Measurements from ENCODE around the gene ATP8A2. TPM values are rescaled to one million over a fixed set of nuclear protein-coding genes. Genes with fewer than 3 reads are reported as not detected.
"Not testable (repeated sequence)": the region's sequence is repeated elsewhere in the genome, so short reads cannot be mapped to it uniquely, and the experiment has no call there.

Gene ATP8A2
- total RNA-seq, 2 experiments from 2014 or later, result 0.28 to 0.32 TPM

- DNase-seq (no peak), ATAC-seq (no peak)
- CTCF ChIA-PET, result interaction anchor here (1.1 kb wide), 1 partner anchor 19 kb away, joined by 3 read pairs; no protein-coding TSS in a partner anchor
- H3K4me1 Mint-ChIP-seq, result peaks cover 15% of the 10 kb centered on the region
- no peak overlapping the region for H3K27ac Mint-ChIP-seq
- H3K4me3 Mint-ChIP-seq, result no peak overlapping the region
- peaks cover 2% of the 10 kb centered on the region for H3K9me3 Mint-ChIP-seq (ENCODE audit: low read depth)
- peaks cover 2% of the 10 kb centered on the region for H3K36me3 Mint-ChIP-seq
- peaks cover 19% of the 10 kb centered on the region for H3K27me3 Mint-ChIP-seq
Measured at GRCh38 chr13:25803641-25804040, 431.9 kb downstream of the ATP8A2 start.

- Mint-ChIP-seq H3K9me3 (ENCODE audit: low read depth) (peaks cover 5% of the 10 kb centered on the region), H3K36me3 (peaks cover 2% of the 10 kb centered on the region), H3K27ac (peak overlapping the region; percentile 56), H3K4me3 (no peak overlapping the region), H3K27me3 (peaks cover 12% of the 10 kb centered on the region), H3K4me1 (peaks cover 15% of the 10 kb centered on the region)
- ATAC-seq, result peak; percentile 51
- CTCF ChIA-PET, result no interaction called here
- DNase-seq, result no peak
Measured at GRCh38 chr13:25806264-25806974, 434.6 kb downstream of the ATP8A2 start.

GRCh38 chr13:25807562-25807961 is 435.8 kb downstream of the ATP8A2 start:
- Mint-ChIP-seq H3K36me3 (peaks cover 2% of the 10 kb centered on the region), H3K9me3 (ENCODE audit: low read depth) (peaks cover 6% of the 10 kb centered on the region), H3K27me3 (peaks cover 10% of the 10 kb centered on the region), H3K4me1 (peaks cover 15% of the 10 kb centered on the region), H3K4me3 (no peak overlapping the region), H3K27ac (no peak overlapping the region)
- CTCF ChIA-PET, result no interaction called here
- DNase-seq (no peak), ATAC-seq (no peak)

- ATAC-seq (no peak), DNase-seq (no peak)
- Mint-ChIP-seq H3K4me3 (no peak overlapping the region), H3K4me1 (peaks cover 6% of the 10 kb centered on the region), H3K27ac (no peak overlapping the region), H3K27me3 (peaks cover 2% of the 10 kb centered on the region), H3K9me3 (ENCODE audit: low read depth) (peaks cover 8% of the 10 kb centered on the region), H3K36me3 (peaks cover 2% of the 10 kb centered on the region)
- CTCF ChIA-PET, result interaction anchor here (0.6 kb wide), 1 partner anchor 14 kb away, joined by 3 read pairs; no protein-coding TSS in a partner anchor
Measured at GRCh38 chr13:25811506-25811905, 439.7 kb downstream of the ATP8A2 start.

- ATAC-seq (no peak), DNase-seq (no peak)
- Mint-ChIP-seq H3K9me3 (ENCODE audit: low read depth) (peaks cover 5% of the 10 kb centered on the region), H3K4me3 (no peak overlapping the region), H3K36me3 (no peaks in the 10 kb centered on the region), H3K27ac (no peak overlapping the region), H3K4me1 (no peaks in the 10 kb centered on the region), H3K27me3 (peaks cover 2% of the 10 kb centered on the region)
- CTCF ChIA-PET, result no interaction called here
Measured at GRCh38 chr13:25816239-25816638, 444.5 kb downstream of the ATP8A2 start.

GRCh38 chr13:25819856-25820530 is 448.2 kb downstream of the ATP8A2 start:
- Mint-ChIP-seq H3K4me1 (no peaks in the 10 kb centered on the region), H3K4me3 (no peak overlapping the region), H3K9me3 (ENCODE audit: low read depth) (no peaks in the 10 kb centered on the region), H3K27ac (no peak overlapping the region), H3K36me3 (no peaks in the 10 kb centered on the region), H3K27me3 (peaks cover 4% of the 10 kb centered on the region)
- CTCF ChIA-PET, result interaction anchor here (1.2 kb wide), 1 partner anchor 55 kb away, joined by 3 read pairs; no protein-coding TSS in a partner anchor
- DNase-seq (no peak), ATAC-seq (no peak)

GRCh38 chr13:25821776-25822175 is 450.0 kb downstream of the ATP8A2 start:
- ATAC-seq, result no peak

GRCh38 chr13:25827221-25827620 is 455.4 kb downstream of the ATP8A2 start:
- not testable (repeated sequence) for ATAC-seq; H3K27me3 Mint-ChIP-seq; H3K4me1 Mint-ChIP-seq; H3K27ac Mint-ChIP-seq; H3K9me3 Mint-ChIP-seq (ENCODE audit: low read depth); H3K4me3 Mint-ChIP-seq; H3K36me3 Mint-ChIP-seq; DNase-seq
- CTCF ChIA-PET, result interaction anchor here (1.0 kb wide), 1 partner anchor 235 kb away, joined by 3 read pairs; no protein-coding TSS in a partner anchor

More at GRCh38 chr13:25821776-25822175, 450.0 kb downstream of the ATP8A2 start:
- Mint-ChIP-seq H3K9me3 (ENCODE audit: low read depth) (no peaks in the 10 kb centered on the region), H3K36me3 (no peaks in the 10 kb centered on the region), H3K4me3 (no peak overlapping the region), H3K27me3 (peaks cover 6% of the 10 kb centered on the region), H3K27ac (no peak overlapping the region), H3K4me1 (no peaks in the 10 kb centered on the region)
- no peak for DNase-seq
- CTCF ChIA-PET, result interaction anchor here (1.1 kb wide), 1 partner anchor 18 kb away, joined by 3 read pairs; no protein-coding TSS in a partner anchor

- ATAC-seq (no peak), DNase-seq (no peak)
- Mint-ChIP-seq H3K4me3 (no peak overlapping the region), H3K36me3 (no peaks in the 10 kb centered on the region), H3K27me3 (peaks cover 3% of the 10 kb centered on the region), H3K4me1 (no peaks in the 10 kb centered on the region), H3K27ac (no peak overlapping the region), H3K9me3 (ENCODE audit: low read depth) (no peaks in the 10 kb centered on the region)
- CTCF ChIA-PET, result interaction anchor here (1.3 kb wide), 1 partner anchor 74 kb away, joined by 3 read pairs; no protein-coding TSS in a partner anchor
Measured at GRCh38 chr13:25827831-25828465, 456.2 kb downstream of the ATP8A2 start.

- Mint-ChIP-seq H3K27ac (no peak overlapping the region), H3K27me3 (no peaks in the 10 kb centered on the region), H3K4me3 (no peak overlapping the region), H3K4me1 (no peaks in the 10 kb centered on the region), H3K9me3 (ENCODE audit: low read depth) (no peaks in the 10 kb centered on the region), H3K36me3 (no peaks in the 10 kb centered on the region)
- ATAC-seq (no peak), DNase-seq (no peak)
- CTCF ChIA-PET, result interaction anchor here (1.1 kb wide), 1 partner anchor 13 kb away, joined by 3 read pairs; no protein-coding TSS in a partner anchor
Measured at GRCh38 chr13:25833761-25834160, 462.0 kb downstream of the ATP8A2 start.

- H3K27ac Mint-ChIP-seq, result no peak overlapping the region
- ATAC-seq (no peak), DNase-seq (no peak)
- no peaks in the 10 kb centered on the region for H3K36me3 Mint-ChIP-seq
- no peak overlapping the region for H3K4me3 Mint-ChIP-seq
- H3K4me1 Mint-ChIP-seq, result no peaks in the 10 kb centered on the region
- H3K9me3 Mint-ChIP-seq (ENCODE audit: low read depth), result no peaks in the 10 kb centered on the region
- CTCF ChIA-PET, result no interaction called here
- H3K27me3 Mint-ChIP-seq, result peaks cover 18% of the 10 kb centered on the region
Measured at GRCh38 chr13:25836574-25837336, 465.0 kb downstream of the ATP8A2 start.

- Mint-ChIP-seq H3K27ac (no peak overlapping the region), H3K4me1 (no peaks in the 10 kb centered on the region), H3K27me3 (peaks cover 19% of the 10 kb centered on the region), H3K4me3 (no peak overlapping the region), H3K36me3 (no peaks in the 10 kb centered on the region), H3K9me3 (ENCODE audit: low read depth) (no peaks in the 10 kb centered on the region)
- DNase-seq, result no peak
- ATAC-seq, result no peak
- CTCF ChIA-PET, result no interaction called here
Measured at GRCh38 chr13:25839371-25839770, 467.6 kb downstream of the ATP8A2 start.

- Mint-ChIP-seq H3K9me3 (ENCODE audit: low read depth) (no peaks in the 10 kb centered on the region), H3K36me3 (no peaks in the 10 kb centered on the region), H3K4me1 (no peaks in the 10 kb centered on the region), H3K27ac (no peak overlapping the region), H3K27me3 (peaks cover 19% of the 10 kb centered on the region), H3K4me3 (no peak overlapping the region)
- ATAC-seq (no peak), DNase-seq (no peak)
- CTCF ChIA-PET, result no interaction called here
Measured at GRCh38 chr13:25840261-25840660, 468.5 kb downstream of the ATP8A2 start.
